Right lobe of liver (tissue), 4 donors: ENCODE results near the gene FOXD4L6.
"Not testable (repeated sequence)": the region's sequence is repeated elsewhere in the genome, so short reads cannot be mapped to it uniquely, and the experiment has no call there.

Experiments
- CTCF ChIP-seq, 4 donors: fragments of 200-600 bp in 3 of 4; fragments of 450-650 bp in 1 of 4; IDR thresholded peaks; one replicate each; pipeline versions ENCODE4 v1.5.1 to v1.8.0; 2016 to 2022; ENCODE audit warnings: antibody characterized with exemption in 4 of 4, mild to moderate bottlenecking in 2 of 4
- POLR2A ChIP-seq: fragments of 450-650 bp; IDR thresholded peaks from one replicate; pipeline ENCODE4 v1.6.1; 2017; ENCODE audit warnings: antibody characterized with exemption, mild to moderate bottlenecking
- donor health status: DM: no; HTN: no; CAD: no.
- donor health status: DM: no; HTN: no; CAD: no.
- donor health status: DM: no; HTN: yes; CAD: no.

- TF ChIP-seq CTCF (IDR thresholded peaks at IDR 0.05); POLR2A: not testable (repeated sequence)
Measured at GRCh38 chr9:41087157-41087780, 41.2 kb downstream of the FOXD4L6 start.
